ENCODE data around the gene MAMDC4. TPM values are rescaled to one million over a fixed set of nuclear protein-coding genes. Genes with fewer than 3 reads are reported as not detected.

The MAMDC4 gene
- total RNA-seq, 1 experiment from 2014 or later = 17.3 TPM

GRCh38 chr9:136907011-136907914 is 55.1 kb downstream of the MAMDC4 start (continued):
- TF ChIP-seq CTCF (IDR thresholded peaks at IDR 0.05 in 2 of 3, conservative IDR thresholded peaks at IDR 0.05 in 1 of 3; ENCODE audit: borderline replicate concordance in 1 of 3, insufficient read depth in 1 of 3, low read depth in 2 of 3, low read length in 2 of 3) = no peak
- no peak for TF ChIP-seq TCF7L2 (IDR thresholded peaks at IDR 0.05; ENCODE audit: borderline replicate concordance, extremely low read depth, insufficient read depth, insufficient read length)
- TF ChIP-seq SRF (IDR thresholded peaks at IDR 0.05; ENCODE audit: low read depth) = no peak
- TF ChIP-seq EZH2phosphoT487 (IDR thresholded peaks at IDR 0.05; ENCODE audit: borderline replicate concordance) = no peak
- TF ChIP-seq SIN3A (IDR thresholded peaks at IDR 0.05; ENCODE audit: low read depth) = no peak

Small RNA genes within 50 kb of the gene (microRNA-seq; reads per million reads assigned to microRNA genes)
- gene MIR4292 (ENCODE audit: borderline number of aligned reads) (not detected), gene MIR4479 (ENCODE audit: borderline number of aligned reads) (2.4 reads per million)

Other genes with a start within 250 kb of the MAMDC4 start
- 82.0 TPM for gene EGFL7, start 189.4 kb upstream of the MAMDC4 start, total RNA-seq (2021; ENCODE audit: unreplicated experiment)
- 86.0 TPM for gene AGPAT2, start 164.9 kb upstream of the MAMDC4 start, total RNA-seq (2021; ENCODE audit: unreplicated experiment)
- gene DIPK1B, start 139.8 kb upstream of the MAMDC4 start, total RNA-seq (2021; ENCODE audit: unreplicated experiment) = 15.6 TPM
- not detected for gene LCN10, start 109.4 kb upstream of the MAMDC4 start, total RNA-seq (2021; ENCODE audit: unreplicated experiment)
- not detected for gene LCN6, start 103.8 kb upstream of the MAMDC4 start, total RNA-seq (2021; ENCODE audit: unreplicated experiment)
- not detected for gene LCN8, start 94.1 kb upstream of the MAMDC4 start, total RNA-seq (2021; ENCODE audit: unreplicated experiment)
- 0.76 TPM for gene LCN15, start 87.8 kb upstream of the MAMDC4 start, total RNA-seq (2021; ENCODE audit: unreplicated experiment)
- gene TMEM141, start 61.0 kb upstream of the MAMDC4 start, total RNA-seq (2021; ENCODE audit: unreplicated experiment) = 73.6 TPM
- 2.8 TPM for gene CCDC183, start 56.0 kb upstream of the MAMDC4 start, total RNA-seq (2021; ENCODE audit: unreplicated experiment)
- gene RABL6, start 44.4 kb upstream of the MAMDC4 start, total RNA-seq (2021; ENCODE audit: unreplicated experiment) = 98.6 TPM
- gene AJM1, start 9.9 kb upstream of the MAMDC4 start, total RNA-seq (2021; ENCODE audit: unreplicated experiment) = 7.1 TPM
- gene PHPT1, start 2.9 kb upstream of the MAMDC4 start, total RNA-seq (2021; ENCODE audit: unreplicated experiment) = 148 TPM
- gene EDF1, start 14.0 kb downstream of the MAMDC4 start, total RNA-seq (2021; ENCODE audit: unreplicated experiment) = 311 TPM
- 28.4 TPM for gene TRAF2, start 34.2 kb downstream of the MAMDC4 start, total RNA-seq (2021; ENCODE audit: unreplicated experiment)
- gene FBXW5, start 92.4 kb downstream of the MAMDC4 start, total RNA-seq (2021; ENCODE audit: unreplicated experiment) = 88.0 TPM
- gene C8G, start 92.9 kb downstream of the MAMDC4 start, total RNA-seq (2021; ENCODE audit: unreplicated experiment) = 2.1 TPM
- gene LCN12, start 99.9 kb downstream of the MAMDC4 start, total RNA-seq (2021; ENCODE audit: unreplicated experiment) = 4.2 TPM
- 3.1 TPM for gene PTGDS, start 125.2 kb downstream of the MAMDC4 start, total RNA-seq (2021; ENCODE audit: unreplicated experiment)
- 0.44 TPM for gene LCNL1, start 130.6 kb downstream of the MAMDC4 start, total RNA-seq (2021; ENCODE audit: unreplicated experiment)
- gene PAXX, start 140.1 kb downstream of the MAMDC4 start, total RNA-seq (2021; ENCODE audit: unreplicated experiment) = 89.0 TPM
- gene CLIC3, start 144.2 kb downstream of the MAMDC4 start, total RNA-seq (2021; ENCODE audit: unreplicated experiment) = 8.4 TPM
- gene ABCA2, start 175.9 kb downstream of the MAMDC4 start, total RNA-seq (2021; ENCODE audit: unreplicated experiment) = 114 TPM
- gene FUT7, start 179.7 kb downstream of the MAMDC4 start, total RNA-seq (2021; ENCODE audit: unreplicated experiment) = not detected
- 98.8 TPM for gene NPDC1, start 193.8 kb downstream of the MAMDC4 start, total RNA-seq (2021; ENCODE audit: unreplicated experiment)
- gene ENTPD2, start 201.7 kb downstream of the MAMDC4 start, total RNA-seq (2021; ENCODE audit: unreplicated experiment) = 32.5 TPM
- gene SAPCD2, start 218.2 kb downstream of the MAMDC4 start, total RNA-seq (2021; ENCODE audit: unreplicated experiment) = 71.7 TPM
- 11.0 TPM for gene UAP1L1, start 225.2 kb downstream of the MAMDC4 start, total RNA-seq (2021; ENCODE audit: unreplicated experiment)
- 50.9 TPM for gene MAN1B1, start 234.6 kb downstream of the MAMDC4 start, total RNA-seq (2021; ENCODE audit: unreplicated experiment)